Measurements from ENCODE around the gene C12orf76. TPM values are rescaled to one million over a fixed set of nuclear protein-coding genes. Genes with fewer than 3 reads are reported as not detected.

C12orf76 gene
- total RNA-seq, 1 donor from 2014 or later: 19.7 TPM

DNA sequence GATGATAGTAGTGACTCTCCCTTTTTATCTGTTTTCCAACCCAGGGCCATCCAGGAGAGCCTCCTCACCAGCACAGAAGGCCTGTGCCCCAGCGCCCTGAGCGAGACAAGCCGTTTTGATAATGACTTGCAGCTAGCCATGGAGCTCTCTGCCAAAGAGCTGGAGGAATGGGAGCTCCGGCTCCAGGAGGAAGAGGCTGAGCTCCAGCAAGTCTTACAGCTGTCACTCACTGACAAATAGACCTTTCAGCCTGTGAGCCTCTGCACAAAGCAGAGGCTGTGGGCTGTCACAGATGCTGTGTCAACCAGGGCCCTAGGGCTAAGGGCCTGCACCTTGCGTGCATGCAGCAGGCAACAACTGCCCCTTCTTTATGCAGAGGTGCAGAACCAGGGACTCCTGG, 11.0 kb downstream of the C12orf76 start:
- no peak overlapping the region for H3K27ac ChIP-seq
- DNase-seq: no peak
- intact Hi-C loops (cut with DNase I): no loop called here

GRCh38 chr12:110035534-110036104, 12.7 kb downstream of the C12orf76 start:
- no peak for TF ChIP-seq CTCF (IDR thresholded peaks at IDR 0.05)
- DNase-seq: no peak
- no peak overlapping the region for H3K4me3 ChIP-seq
- peaks cover 30% of the 10 kb centered on the region for H3K4me1 ChIP-seq
- H3K27ac ChIP-seq: no peak overlapping the region
- no peaks in the 10 kb centered on the region for H3K27me3 ChIP-seq (ENCODE audit: low read depth)
- intact Hi-C loops (cut with DNase I): no loop called here
- no peak for ATAC-seq
- peaks cover 80% of the 10 kb centered on the region for H3K36me3 ChIP-seq
- H3K9me3 ChIP-seq: no peaks in the 10 kb centered on the region

More for the DNA sequence above, 11.0 kb downstream of the C12orf76 start:
- Histone ChIP-seq H3K27me3 (ENCODE audit: low read depth) (no peaks in the 10 kb centered on the region), H3K4me3 (no peak overlapping the region), H3K4me1 (peaks cover 39% of the 10 kb centered on the region), H3K36me3 (peaks cover 74% of the 10 kb centered on the region), H3K9me3 (no peaks in the 10 kb centered on the region)
- TF ChIP-seq CTCF (IDR thresholded peaks at IDR 0.05): no peak
- no peak for ATAC-seq

GRCh38 chr12:110033888-110034287, 14.4 kb downstream of the C12orf76 start:
- H3K9me3 ChIP-seq: no peaks in the 10 kb centered on the region
- TF ChIP-seq CTCF (IDR thresholded peaks at IDR 0.05): no peak
- H3K36me3 ChIP-seq: peaks cover 97% of the 10 kb centered on the region
- no peak overlapping the region for H3K4me3 ChIP-seq
- intact Hi-C loops (cut with DNase I): no loop called here
- ATAC-seq (no peak), DNase-seq (no peak)
- H3K4me1 ChIP-seq: peaks cover 13% of the 10 kb centered on the region
- no peaks in the 10 kb centered on the region for H3K27me3 ChIP-seq (ENCODE audit: low read depth)
- no peak overlapping the region for H3K27ac ChIP-seq

GRCh38 chr12:110029290-110029815, 19.0 kb downstream of the C12orf76 start:
- intact Hi-C loops (cut with DNase I): no loop called here
- H3K4me1 ChIP-seq: peaks cover 4% of the 10 kb centered on the region
- DNase-seq: no peak
- no peak overlapping the region for H3K4me3 ChIP-seq
- no peaks in the 10 kb centered on the region for H3K27me3 ChIP-seq (ENCODE audit: low read depth)
- no peak overlapping the region for H3K27ac ChIP-seq
- ATAC-seq: no peak
- no peaks in the 10 kb centered on the region for H3K9me3 ChIP-seq
- peaks cover 100% of the 10 kb centered on the region for H3K36me3 ChIP-seq
- no peak for TF ChIP-seq CTCF (IDR thresholded peaks at IDR 0.05)

DNA sequence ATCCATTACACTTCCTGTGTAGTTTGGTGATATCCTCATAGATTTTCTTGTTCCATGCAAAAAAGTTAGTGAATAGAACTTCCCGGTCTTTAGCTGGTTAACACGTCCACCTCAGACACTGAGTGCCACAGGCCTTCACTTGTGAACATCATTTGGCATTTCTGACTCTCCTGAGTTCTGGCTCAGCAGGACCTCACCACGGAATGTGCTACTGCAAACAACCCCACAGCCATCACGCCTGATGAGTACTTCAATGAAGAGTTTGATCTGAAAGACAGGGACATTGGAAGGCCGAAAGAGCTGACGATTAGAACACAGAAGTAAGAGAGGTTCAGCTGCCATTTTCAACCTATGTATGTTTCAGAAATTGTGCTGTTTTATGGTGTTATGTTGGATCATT, 20.0 kb downstream of the C12orf76 start:
- Histone ChIP-seq H3K36me3 (peaks cover 97% of the 10 kb centered on the region), H3K27me3 (ENCODE audit: low read depth) (no peaks in the 10 kb centered on the region), H3K4me3 (no peak overlapping the region), H3K9me3 (no peaks in the 10 kb centered on the region), H3K27ac (no peak overlapping the region), H3K4me1 (peaks cover 14% of the 10 kb centered on the region)
- ATAC-seq: no peak
- no peak for TF ChIP-seq CTCF (IDR thresholded peaks at IDR 0.05)
- DNase-seq: no peak
- intact Hi-C loops (cut with DNase I): no loop called here
